ENCODE results near the gene ACTR3. TPM values are rescaled to one million over a fixed set of nuclear protein-coding genes. Genes with fewer than 3 reads are reported as not detected.

ACTR3 gene
- total and polyA plus RNA-seq, 2 of the 4 experiments (the other 2 are of a cell fraction) = 246 to 307 TPM

Small RNAs within 50 kb of the gene (microRNA-seq; reads per million reads assigned to microRNA genes)
- not detected for gene RF00012 (ENCODE audit: insufficient read depth, insufficient read length)

Small RNAs within 50 kb of the gene (small RNA-seq; reads per million reads assigned to genes)
- 0 to 0.04 (median 0) reads per million in 5 experiments for gene RF00012

Other genes with a start within 250 kb of the ACTR3 start
- gene SLC35F5, start 133.4 kb upstream of the ACTR3 start, total RNA-seq (2012; rRNA removed) = 93.4 and 106 TPM in 2 replicates
- gene SLC35F5, start 133.4 kb upstream of the ACTR3 start, polyA plus RNA-seq (2012; rRNA removed) = 22.6 and 30.5 TPM in 2 replicates